ENCODE data around the gene CHEK2.
"Not testable (repeated sequence)": the region's sequence is repeated elsewhere in the genome, so short reads cannot be mapped to it uniquely, and the experiment has no call there.

The CHEK2 gene

DNA sequence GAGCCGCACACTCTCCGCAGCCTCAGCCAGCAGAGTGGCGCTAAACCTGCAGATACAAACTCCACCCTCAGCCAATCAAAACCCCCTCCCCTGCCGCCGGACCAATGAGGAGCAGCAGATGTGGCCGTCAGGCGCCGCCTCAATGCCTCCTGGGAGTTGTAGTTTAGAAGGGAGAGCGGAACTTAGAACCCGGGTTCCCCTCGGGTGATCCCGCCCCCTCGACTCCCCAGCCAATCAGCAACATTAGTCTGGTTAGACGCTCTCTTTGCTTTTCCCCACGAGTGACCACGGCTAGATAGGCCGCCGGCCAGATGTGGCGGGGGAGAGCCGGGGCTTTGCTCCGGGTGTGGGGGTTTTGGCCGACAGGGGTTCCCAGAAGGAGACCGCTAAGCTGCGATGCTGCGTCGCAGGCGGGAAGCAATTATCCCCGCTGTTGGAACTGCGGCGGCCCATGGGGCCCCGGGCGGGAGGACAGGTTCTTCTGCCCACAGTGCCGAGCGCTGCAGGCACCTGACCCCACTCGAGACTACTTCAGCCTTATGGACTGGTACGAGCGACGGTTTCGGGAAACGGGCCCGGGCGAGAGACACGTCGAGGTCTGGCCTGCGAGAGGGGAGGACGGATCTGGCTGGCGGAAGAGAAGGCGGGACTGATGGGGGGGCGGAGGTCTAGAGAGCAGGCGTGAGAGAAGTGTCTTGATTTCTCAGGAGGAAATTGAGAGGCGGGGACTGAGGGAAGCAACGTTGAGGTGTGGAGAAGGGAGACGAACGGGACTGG is at the start of gene CHEK2, which contains the start of gene HSCB:
CHEK2 (minus strand) TSS at position 36 of the 777 bp plus-strand sequence. CDS start 7,099 bp downstream, outside the sequence.
HSCB (plus strand) TSS at position 255 of the 777 bp plus-strand sequence; CDS start at position 312, 57 bp downstream.
- DNase-seq (ENCODE audit: low spot score) = peak; percentile 99

- DNase-seq (ENCODE audit: low spot score) = no peak
Measured at GRCh38 chr22:28791124-28791523, 49.5 kb upstream of the CHEK2 start.

GRCh38 chr22:28788601-28789000 is 47.0 kb upstream of the CHEK2 start:
- DNase-seq (ENCODE audit: low spot score) = no peak

DNA sequence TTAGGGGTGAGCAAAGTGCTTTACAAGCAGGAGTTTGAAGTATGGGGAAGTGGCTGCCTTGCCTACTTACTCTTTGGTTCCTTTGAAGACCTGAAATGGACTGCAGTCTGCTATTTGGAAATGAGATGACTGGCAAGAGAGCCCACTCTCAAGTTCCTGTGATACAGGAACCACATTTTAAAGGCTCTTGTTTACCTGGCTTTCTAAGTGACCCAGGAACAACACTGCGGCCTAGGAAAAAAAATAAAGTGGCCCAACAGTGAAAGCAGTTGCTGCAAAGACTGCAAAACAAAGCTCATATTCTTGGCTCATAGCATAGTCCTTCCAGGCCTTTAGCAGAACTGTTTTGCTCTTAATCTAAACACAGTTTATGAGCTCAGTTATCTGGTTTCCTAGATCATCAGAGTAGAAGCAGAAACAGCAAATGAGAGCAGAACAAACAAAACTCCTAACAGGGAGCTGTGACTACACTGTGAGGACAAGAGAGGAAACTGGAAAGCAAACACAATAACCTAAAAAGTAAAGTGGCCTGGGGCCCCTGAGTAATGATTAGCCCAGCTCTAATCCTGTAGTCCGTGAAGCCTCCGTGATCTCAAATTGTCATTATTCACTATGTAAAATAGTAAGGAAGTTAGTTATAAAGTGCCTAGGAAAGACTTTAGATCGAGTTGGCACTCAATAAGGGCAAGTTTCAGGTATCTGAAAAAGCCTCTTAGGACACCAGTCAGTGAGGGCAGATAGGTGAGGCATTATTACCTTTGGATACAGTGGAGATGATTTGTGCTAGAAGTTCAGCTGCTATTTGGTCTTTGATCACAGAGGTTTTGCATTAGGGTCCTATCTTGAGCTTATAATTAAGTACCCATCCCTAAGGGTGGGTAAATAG is 42.4 kb upstream of the CHEK2 start:
- DNase-seq (ENCODE audit: low spot score) = peak; percentile 47

DNA sequence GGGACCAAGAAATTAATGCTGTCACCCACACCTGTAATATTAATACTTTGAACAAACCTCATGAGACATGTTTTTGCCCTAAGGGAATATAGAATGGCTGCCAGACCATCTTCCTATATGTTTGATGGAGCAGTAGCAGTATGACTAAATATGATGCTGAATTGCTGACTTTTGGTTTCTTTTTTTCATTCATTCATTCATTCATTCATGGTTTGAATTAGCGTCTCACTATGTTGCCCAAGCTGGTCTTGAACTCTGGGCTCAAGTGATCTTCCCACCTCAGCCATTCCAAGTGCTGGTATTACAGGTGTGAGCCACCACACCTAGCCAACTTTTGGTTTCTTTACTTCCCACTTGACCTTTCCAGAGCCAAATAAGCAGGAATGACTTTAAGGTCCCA is 38.7 kb upstream of the CHEK2 start:
- DNase-seq (ENCODE audit: low spot score) = no peak

GRCh38 chr22:28779833-28780232 is 38.2 kb upstream of the CHEK2 start:
- no peak for DNase-seq (ENCODE audit: low spot score)

- no peak for DNase-seq (ENCODE audit: low spot score)
Measured at GRCh38 chr22:28774378-28774777, 32.8 kb upstream of the CHEK2 start.

DNA sequence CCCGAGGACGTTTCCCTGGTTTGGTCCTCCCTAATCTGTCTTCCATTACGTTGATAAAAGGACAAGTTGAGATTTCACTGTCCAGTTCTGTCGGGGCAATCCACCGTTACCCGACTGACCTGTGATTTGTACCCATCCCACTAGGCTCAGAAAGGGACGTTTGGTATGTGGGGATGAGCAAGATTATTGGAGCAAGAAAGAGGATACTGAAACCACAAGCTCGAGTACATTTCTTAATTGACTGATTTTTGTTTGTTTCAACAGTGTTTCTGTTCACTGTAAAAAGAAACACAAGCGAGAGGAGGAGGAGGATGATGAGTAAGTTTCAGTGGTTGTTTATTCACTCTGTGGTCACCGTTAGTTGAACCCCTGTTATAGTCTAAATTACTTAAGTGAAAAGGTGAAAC is 31.8 kb upstream of the CHEK2 start:
- peak; percentile 75 for DNase-seq (ENCODE audit: low spot score)

- peak; percentile 96 for DNase-seq (ENCODE audit: low spot score)
Measured at GRCh38 chr22:28772633-28773460, 31.2 kb upstream of the CHEK2 start, which contains the start of gene CCDC117. Gene CCDC117 (plus strand): TSS chr22:28772695. CDS start chr22:28772850, 155 bp downstream.

DNA sequence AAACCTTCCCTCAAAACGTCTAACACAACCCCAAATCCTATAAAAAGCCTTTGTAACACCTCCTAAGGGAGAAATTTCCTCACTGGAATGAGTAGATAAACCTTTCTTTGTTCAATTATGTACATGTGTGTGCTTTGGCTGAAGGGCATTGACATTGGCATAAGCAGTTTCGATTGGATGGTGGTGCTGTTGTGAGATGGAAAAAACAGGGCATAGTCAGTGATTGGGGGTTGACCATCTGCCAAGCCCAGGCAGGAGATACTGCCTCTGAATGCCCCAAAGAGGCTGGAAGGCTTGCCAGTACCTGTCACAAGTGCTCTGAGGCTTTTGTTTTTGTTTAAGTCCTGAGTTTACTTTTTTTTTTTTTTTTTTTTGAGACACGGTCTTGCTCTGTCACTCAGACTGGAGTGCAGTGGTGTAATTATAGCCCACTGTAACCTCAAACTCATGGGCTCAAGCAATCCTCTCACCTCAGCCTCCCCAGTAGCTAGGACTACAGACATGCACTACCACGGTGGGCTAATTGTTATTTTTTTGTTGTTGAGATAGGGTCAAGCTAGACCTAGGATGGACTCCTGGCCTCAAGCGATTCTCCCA is 29.7 kb upstream of the CHEK2 start:
- no peak for DNase-seq (ENCODE audit: low spot score)

DNA sequence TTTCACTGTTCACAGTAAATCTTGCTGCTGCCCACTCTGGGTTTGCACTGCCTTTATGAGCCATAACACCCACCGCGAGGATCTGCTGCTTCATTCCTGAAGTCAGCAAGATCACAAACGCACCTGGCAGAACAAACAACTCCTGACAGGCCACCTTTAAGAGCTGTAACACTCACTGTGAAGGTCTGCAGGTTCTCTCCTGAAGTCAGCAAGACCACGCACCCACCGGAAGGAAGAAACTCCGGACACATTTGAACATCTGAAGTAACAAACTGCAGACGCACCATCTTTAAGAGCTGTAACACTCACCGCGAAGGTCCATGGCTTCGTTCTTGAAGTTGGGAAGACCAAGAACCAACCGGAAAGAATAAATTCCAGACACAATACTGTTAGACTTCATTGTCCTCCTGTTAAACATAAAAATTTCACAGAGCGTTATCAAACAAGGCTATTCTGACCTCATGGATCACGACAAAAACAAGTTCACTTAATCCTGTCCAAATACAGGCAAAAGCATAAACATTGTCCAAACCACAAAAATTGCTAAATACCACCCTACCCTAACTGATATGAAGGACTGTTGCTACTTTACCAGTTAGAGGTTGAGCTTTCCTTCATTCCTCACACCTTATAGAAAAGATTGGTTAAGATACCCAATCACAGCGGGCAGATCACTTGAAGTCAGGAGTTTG is 27.9 kb upstream of the CHEK2 start:
- no peak for DNase-seq (ENCODE audit: low spot score)

DNA sequence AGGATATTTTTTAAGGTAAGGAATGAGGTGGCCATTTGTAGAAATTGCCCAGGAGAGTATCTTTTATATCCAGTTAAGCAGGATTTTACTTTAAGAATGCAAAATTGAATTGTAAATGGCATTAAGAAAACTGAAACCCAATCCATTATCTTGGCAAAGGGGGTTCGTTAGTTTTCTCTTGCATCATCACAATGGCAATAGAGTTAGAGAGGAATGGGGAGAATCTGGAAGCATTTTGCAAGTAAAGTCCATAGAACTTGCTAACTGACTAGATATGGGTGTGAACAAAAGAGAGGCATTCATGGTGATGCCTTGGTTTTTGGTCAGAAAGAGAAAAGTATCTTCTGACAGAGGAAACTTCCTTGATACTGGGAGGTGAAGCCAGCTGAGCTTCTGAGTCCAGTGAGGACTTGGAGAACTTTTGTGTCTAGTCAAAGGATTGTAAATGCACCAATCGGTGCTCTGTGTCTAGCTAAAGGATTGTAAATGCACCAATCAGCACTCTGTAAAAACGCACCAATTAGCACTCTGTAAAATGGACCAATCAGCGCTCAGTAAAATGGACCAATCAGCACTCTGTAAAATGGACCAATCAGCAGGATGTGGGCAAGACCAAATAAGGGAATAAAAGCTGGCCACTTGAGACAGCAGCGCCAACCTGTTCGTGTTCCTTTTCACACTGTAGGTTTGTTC is 27.2 kb upstream of the CHEK2 start:
- no peak for DNase-seq (ENCODE audit: low spot score)

GRCh38 chr22:28766628-28767027 is 25.0 kb upstream of the CHEK2 start:
- DNase-seq (ENCODE audit: low spot score) = no peak

- DNase-seq (ENCODE audit: low spot score) = not testable (repeated sequence)
Measured at GRCh38 chr22:28762000-28762399, 20.4 kb upstream of the CHEK2 start.

DNA sequence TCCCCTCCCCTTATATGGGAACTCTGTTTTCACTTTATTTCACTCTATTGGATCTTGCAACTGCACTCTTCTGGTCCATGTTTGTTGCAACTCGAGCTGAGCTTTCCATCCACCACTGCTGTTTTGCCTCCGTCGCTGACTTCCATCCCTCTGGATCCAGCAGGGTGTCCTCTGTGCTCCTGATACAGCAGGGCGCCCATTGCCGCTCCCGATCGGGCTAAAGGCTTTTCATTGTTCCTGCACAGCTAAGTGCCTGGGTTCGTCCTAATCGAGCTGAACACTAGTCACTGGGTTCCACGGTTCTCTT is 19.8 kb upstream of the CHEK2 start:
- DNase-seq (ENCODE audit: low spot score) = no peak

DNA sequence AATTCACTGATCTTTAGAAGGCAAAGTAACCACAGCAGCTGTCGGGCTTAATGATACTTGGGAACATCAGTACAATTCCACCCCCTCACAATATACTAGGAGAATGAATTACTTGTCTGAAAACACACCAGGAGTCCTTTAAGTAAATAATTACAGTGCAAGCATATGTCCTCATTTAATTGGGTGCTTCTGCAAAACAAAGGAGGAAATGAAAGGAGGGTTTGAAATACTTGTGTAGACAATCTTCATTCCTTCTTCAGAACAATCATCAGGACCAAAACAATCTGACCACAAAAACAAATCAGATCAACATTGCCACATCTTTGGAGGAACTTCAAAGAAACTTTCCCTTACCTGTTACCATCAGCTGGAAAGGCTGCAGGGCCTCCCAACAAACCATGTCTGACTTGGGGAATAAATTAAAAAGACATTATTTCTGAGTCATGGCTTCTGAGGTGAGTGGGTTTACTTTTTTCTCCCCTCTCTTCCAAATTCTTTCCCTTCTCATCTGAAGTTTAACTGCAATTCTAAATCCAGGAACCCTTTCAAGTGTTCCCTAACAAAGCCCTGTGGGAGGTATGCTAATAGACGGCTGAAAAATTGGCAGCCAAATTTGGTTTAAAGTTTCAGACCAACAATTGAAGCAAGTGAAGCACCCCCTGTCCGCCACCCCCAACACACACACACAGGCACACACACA is 18.4 kb upstream of the CHEK2 start:
- no peak for DNase-seq (ENCODE audit: low spot score)

- DNase-seq (ENCODE audit: low spot score) = not testable (repeated sequence)
Measured at GRCh38 chr22:28754512-28754911, 12.9 kb upstream of the CHEK2 start.

DNA sequence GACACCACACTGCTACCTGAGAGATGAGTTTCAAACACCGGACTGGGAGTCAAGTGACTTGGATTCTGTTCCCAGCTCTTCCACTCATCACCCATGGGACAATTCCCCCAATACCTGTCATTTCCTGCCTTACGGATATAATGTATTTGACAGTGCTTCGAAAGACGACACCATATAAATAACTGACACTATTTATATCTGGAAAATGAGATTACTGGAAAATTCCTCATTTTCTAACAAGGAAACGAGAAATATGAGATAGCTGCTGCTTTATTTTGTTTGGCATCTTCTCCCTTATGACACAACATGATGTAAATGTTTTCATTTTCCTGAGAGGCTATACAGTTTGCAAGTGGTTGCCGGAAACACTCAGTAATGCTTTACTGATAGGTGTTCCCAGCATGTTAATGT is 8.9 kb upstream of the CHEK2 start:
- DNase-seq (ENCODE audit: low spot score) = no peak

DNA sequence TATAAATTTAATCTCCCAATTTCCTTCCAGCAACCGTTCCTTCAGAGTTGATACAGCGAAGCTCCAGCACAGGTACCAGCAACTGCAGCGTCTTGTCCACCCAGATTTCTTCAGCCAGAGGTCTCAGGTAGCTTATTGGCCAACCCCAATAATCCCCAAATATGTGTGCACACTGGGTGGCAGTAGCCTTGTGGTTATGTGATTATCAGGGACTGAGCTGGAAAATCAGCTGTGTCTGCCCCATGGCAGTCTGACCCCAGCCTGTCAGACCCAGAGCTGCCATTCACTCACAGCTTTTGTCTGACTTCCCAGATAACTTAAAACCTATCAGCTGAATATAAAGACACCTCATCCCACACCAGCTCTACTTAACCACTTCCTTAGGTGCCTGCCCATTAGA is 2.2 kb upstream of the CHEK2 start:
- peak; percentile 13 for DNase-seq (ENCODE audit: low spot score)

DNA sequence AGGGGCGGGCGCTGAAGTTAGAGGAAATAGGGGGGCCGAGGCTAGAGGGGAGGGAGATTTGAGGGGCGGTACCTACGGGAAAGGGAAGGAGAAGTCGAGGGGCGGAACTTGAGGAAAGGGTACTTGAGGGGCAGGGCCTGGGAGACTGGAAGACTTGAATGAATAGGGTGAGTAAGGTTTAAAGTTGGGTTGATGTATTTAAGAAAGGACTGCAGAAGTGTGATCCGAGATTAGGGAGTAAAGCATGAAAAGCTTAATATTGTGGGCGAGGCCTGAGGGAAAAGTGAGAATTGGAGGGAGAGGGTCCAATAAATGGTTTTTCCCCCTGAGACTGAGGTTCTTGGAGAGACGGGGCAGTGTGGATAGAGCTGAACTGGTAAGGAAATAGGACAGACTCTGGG is 942 bp upstream of the CHEK2 start:
- DNase-seq (ENCODE audit: low spot score) = no peak

Measured in kidney tubule cell (primary cell).